ENCODE measurements around the gene TPO.
"Not testable (repeated sequence)": the region's sequence is repeated elsewhere in the genome, so short reads cannot be mapped to it uniquely, and the experiment has no call there.

The TPO gene

GRCh38 chr2:1502891-1503304, 89.6 kb downstream of the TPO start:
- no peak for DNase-seq (ENCODE audit: low read depth)

- no peak for DNase-seq (ENCODE audit: low read depth)
These were observed 90.4 kb downstream of the TPO start for GRCh38 chr2:1503471-1504310.

GRCh38 chr2:1504311-1504750, 91.1 kb downstream of the TPO start:
- DNase-seq (ENCODE audit: low read depth), result no peak

GRCh38 chr2:1505031-1505441, 91.8 kb downstream of the TPO start:
- no peak for DNase-seq (ENCODE audit: low read depth)

GRCh38 chr2:1509271-1510065, 96.2 kb downstream of the TPO start:
- no peak for DNase-seq (ENCODE audit: low read depth)

- no peak for DNase-seq (ENCODE audit: low read depth)
These were observed 96.9 kb downstream of the TPO start for GRCh38 chr2:1510176-1510575.

GRCh38 chr2:1511455-1511854, 98.2 kb downstream of the TPO start:
- DNase-seq (ENCODE audit: low read depth), result no peak

- no peak for DNase-seq (ENCODE audit: low read depth)
These were observed 99.3 kb downstream of the TPO start for GRCh38 chr2:1512321-1513289.

GRCh38 chr2:1514391-1515072, 101.3 kb downstream of the TPO start:
- no peak for DNase-seq (ENCODE audit: low read depth)

GRCh38 chr2:1515073-1515430, 101.8 kb downstream of the TPO start:
- DNase-seq (ENCODE audit: low read depth), result no peak

GRCh38 chr2:1515986-1516797, 102.9 kb downstream of the TPO start:
- no peak for DNase-seq (ENCODE audit: low read depth)

- DNase-seq (ENCODE audit: low read depth), result no peak
These were observed 103.5 kb downstream of the TPO start for GRCh38 chr2:1516798-1517060.

GRCh38 chr2:1517291-1517690, 104.0 kb downstream of the TPO start:
- not testable (repeated sequence) for DNase-seq (ENCODE audit: low read depth)

- DNase-seq (ENCODE audit: low read depth), result no peak
These were observed 104.5 kb downstream of the TPO start for GRCh38 chr2:1517786-1518185.

GRCh38 chr2:1518331-1518803, 105.1 kb downstream of the TPO start:
- no peak for DNase-seq (ENCODE audit: low read depth)

GRCh38 chr2:1518867-1519530, 105.7 kb downstream of the TPO start:
- DNase-seq (ENCODE audit: low read depth), result no peak

GRCh38 chr2:1521191-1521877, 108.1 kb downstream of the TPO start:
- DNase-seq (ENCODE audit: low read depth), result no peak

- no peak for DNase-seq (ENCODE audit: low read depth)
These were observed 108.9 kb downstream of the TPO start for GRCh38 chr2:1521878-1522830.

All from stimulated activated CD8-positive, alpha-beta memory T cell treated with anti-CD3 and anti-CD28 coated beads, Interleukin-15, amount 100 ng/mL, for 1 hour (primary cell).